Activated T-helper 1 cell treated with anti-CD3 and anti-CD28 coated beads, Interleukin-12 subunit alpha, Interleukin-12 subunit beta, Interleukin-2, Interleukin-4 antibody, amounts not matched to agents 30 ng/mL and 10 ng/mL and 1 ng/mL, durations not matched to agents 14 hours and 24 hours and 36 hours (primary cell): ENCODE data around the gene PHACTR1. TPM values are rescaled to one million over a fixed set of nuclear protein-coding genes. Genes with fewer than 3 reads are reported as not detected.

ENCODE experiments used
- DNase-seq: peaks from one replicate; pipeline ENCODE4 v3.0.0; 2021; ENCODE audit warnings: low spot score
- H3K27ac Mint-ChIP-seq: one replicate; pipeline ENCODE4 v1.8.0; 2021; ENCODE audit warnings: mild to moderate bottlenecking, mixed read lengths
- H3K27me3 Mint-ChIP-seq: one replicate; pipeline ENCODE4 v1.8.0; 2022; ENCODE audit warnings: mild to moderate bottlenecking, moderate library complexity, mixed read lengths; ENCODE audit not compliant: insufficient read depth
- H3K36me3 Mint-ChIP-seq: one replicate; pipeline ENCODE4 v1.8.0; 2021; ENCODE audit warnings: low read depth, mixed read lengths
- H3K4me1 Mint-ChIP-seq: one replicate; pipeline ENCODE4 v1.8.0; 2021; ENCODE audit warnings: low read depth, mixed read lengths
- H3K4me3 Mint-ChIP-seq: one replicate; pipeline ENCODE4 v1.8.0; 2021; ENCODE audit warnings: mild to moderate bottlenecking, moderate library complexity, mixed read lengths
- H3K9me3 Mint-ChIP-seq: one replicate; pipeline ENCODE4 v1.8.0; 2021; ENCODE audit warnings: mixed read lengths
- intact Hi-C: fragments of 100-400 bp; cut with micrococcal nuclease; formaldehyde crosslinking; loops from one replicate; pipeline ENCODE4 v1.15.1; 2024
- total RNA-seq: library from RNA; stranded (reverse); gene quantifications from 2 replicates; pipeline ENCODE4 v1.2.3, GENCODE V29; 2022

Gene PHACTR1
- total RNA-seq, 1 donor from 2014 or later, result 0.44 TPM

DNA sequence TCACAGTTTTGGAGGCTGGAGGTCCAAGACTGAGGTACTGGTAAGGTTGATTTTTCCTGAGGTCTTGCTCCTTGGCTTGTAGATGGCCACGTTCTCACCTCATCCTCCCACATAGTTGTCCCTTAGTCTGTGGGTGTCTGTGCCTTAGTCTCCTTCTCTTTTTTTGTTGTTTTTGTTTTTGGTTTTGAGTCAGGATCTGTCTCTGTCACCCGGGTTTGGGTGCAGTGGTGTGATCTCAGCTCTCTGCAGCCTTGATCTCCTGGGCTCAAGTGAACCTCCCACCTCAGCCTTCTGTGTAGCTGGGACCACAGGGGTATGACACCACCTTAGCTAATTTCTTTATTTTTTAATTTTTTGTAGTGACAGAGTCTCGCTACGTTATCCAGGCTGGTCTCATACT, 245.2 kb downstream of the PHACTR1 start:
- no peak overlapping the region for H3K4me3 Mint-ChIP-seq
- DNase-seq, result no peak
- peaks cover 27% of the 10 kb centered on the region for H3K27me3 Mint-ChIP-seq

GRCh38 chr6:12962529-12962928, 246.0 kb downstream of the PHACTR1 start:
- Mint-ChIP-seq H3K27ac (peak overlapping the region; percentile 59), H3K27me3 (peaks cover 33% of the 10 kb centered on the region), H3K4me3 (no peak overlapping the region), H3K4me1 (peaks cover 45% of the 10 kb centered on the region), H3K36me3 (peaks cover 1% of the 10 kb centered on the region), H3K9me3 (no peaks in the 10 kb centered on the region)
- DNase-seq, result no peak
- intact Hi-C loops, result no loop called here

More for the DNA sequence above, 245.2 kb downstream of the PHACTR1 start:
- peaks cover 1% of the 10 kb centered on the region for H3K36me3 Mint-ChIP-seq
- intact Hi-C loops, result no loop called here
- H3K4me1 Mint-ChIP-seq, result peaks cover 50% of the 10 kb centered on the region
- peak overlapping the region; percentile 61 for H3K27ac Mint-ChIP-seq
- no peaks in the 10 kb centered on the region for H3K9me3 Mint-ChIP-seq

DNA sequence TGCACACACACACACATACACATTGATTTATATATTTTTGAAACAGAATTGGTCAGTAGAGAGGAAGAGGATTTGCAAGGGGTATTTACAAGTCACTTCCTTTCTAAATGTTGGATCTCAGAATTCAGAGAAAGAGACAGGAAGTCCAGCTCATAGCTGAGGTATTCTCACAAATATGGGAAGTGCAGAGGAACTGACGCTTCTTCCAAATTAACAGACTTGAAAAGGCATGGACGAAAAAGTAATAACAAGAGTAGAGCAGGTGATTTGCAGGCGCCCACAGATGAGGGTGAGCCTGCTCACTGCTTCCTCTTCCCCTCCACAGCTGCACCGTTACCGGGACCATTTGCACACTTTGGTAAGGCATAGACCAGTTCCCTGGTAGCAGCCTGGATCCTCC, 246.4 kb downstream of the PHACTR1 start:
- no peak overlapping the region for H3K4me3 Mint-ChIP-seq
- H3K27me3 Mint-ChIP-seq, result peaks cover 34% of the 10 kb centered on the region
- peak overlapping the region; percentile 59 for H3K27ac Mint-ChIP-seq
- DNase-seq, result no peak
- intact Hi-C loops, result no loop called here
- no peaks in the 10 kb centered on the region for H3K9me3 Mint-ChIP-seq
- H3K4me1 Mint-ChIP-seq, result peaks cover 40% of the 10 kb centered on the region
- peaks cover 1% of the 10 kb centered on the region for H3K36me3 Mint-ChIP-seq

- no peak for DNase-seq
- H3K27me3 Mint-ChIP-seq, result peaks cover 33% of the 10 kb centered on the region
- no peak overlapping the region for H3K4me3 Mint-ChIP-seq
- intact Hi-C loops, result no loop called here
- peaks cover 1% of the 10 kb centered on the region for H3K36me3 Mint-ChIP-seq
- no peak overlapping the region for H3K27ac Mint-ChIP-seq
- peaks cover 35% of the 10 kb centered on the region for H3K4me1 Mint-ChIP-seq
- H3K9me3 Mint-ChIP-seq, result no peaks in the 10 kb centered on the region
These were observed 247.0 kb downstream of the PHACTR1 start for GRCh38 chr6:12963567-12963966.

DNA sequence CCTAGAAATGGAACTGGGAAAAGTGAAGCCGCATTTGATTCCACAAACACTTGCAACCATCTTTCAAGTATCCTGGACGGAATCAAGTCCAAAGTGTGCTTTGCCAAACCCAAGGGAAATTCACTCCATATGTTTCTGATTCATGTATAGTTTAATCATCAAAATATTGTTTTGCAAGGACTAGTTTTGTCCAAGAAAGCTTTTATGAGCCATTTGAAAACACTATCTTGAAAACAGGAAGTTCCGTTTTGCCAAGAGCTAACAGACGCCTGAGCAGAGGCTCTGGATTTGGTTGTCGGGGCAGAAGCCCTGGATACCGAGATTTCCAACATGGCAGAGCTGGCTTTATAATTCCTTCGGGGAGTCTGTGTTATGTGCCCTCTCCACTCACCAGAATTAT, 251.1 kb downstream of the PHACTR1 start:
- Mint-ChIP-seq H3K9me3 (no peaks in the 10 kb centered on the region), H3K4me1 (peaks cover 12% of the 10 kb centered on the region), H3K27ac (no peak overlapping the region), H3K27me3 (peaks cover 38% of the 10 kb centered on the region), H3K36me3 (no peaks in the 10 kb centered on the region), H3K4me3 (no peak overlapping the region)
- DNase-seq, result no peak
- intact Hi-C loops, result no loop called here

- Mint-ChIP-seq H3K27ac (no peak overlapping the region), H3K9me3 (no peaks in the 10 kb centered on the region), H3K4me3 (no peak overlapping the region), H3K4me1 (peaks cover 6% of the 10 kb centered on the region), H3K27me3 (peaks cover 38% of the 10 kb centered on the region), H3K36me3 (no peaks in the 10 kb centered on the region)
- no peak for DNase-seq
- intact Hi-C loops, result no loop called here
These were observed 251.7 kb downstream of the PHACTR1 start for GRCh38 chr6:12968290-12968689.

GRCh38 chr6:12968839-12969558, 252.4 kb downstream of the PHACTR1 start:
- H3K27ac Mint-ChIP-seq, result no peak overlapping the region
- no peaks in the 10 kb centered on the region for H3K9me3 Mint-ChIP-seq
- no peaks in the 10 kb centered on the region for H3K36me3 Mint-ChIP-seq
- H3K4me3 Mint-ChIP-seq, result no peak overlapping the region
- H3K27me3 Mint-ChIP-seq, result peaks cover 38% of the 10 kb centered on the region
- intact Hi-C loops, result no loop called here
- DNase-seq, result no peak
- H3K4me1 Mint-ChIP-seq, result no peaks in the 10 kb centered on the region

DNA sequence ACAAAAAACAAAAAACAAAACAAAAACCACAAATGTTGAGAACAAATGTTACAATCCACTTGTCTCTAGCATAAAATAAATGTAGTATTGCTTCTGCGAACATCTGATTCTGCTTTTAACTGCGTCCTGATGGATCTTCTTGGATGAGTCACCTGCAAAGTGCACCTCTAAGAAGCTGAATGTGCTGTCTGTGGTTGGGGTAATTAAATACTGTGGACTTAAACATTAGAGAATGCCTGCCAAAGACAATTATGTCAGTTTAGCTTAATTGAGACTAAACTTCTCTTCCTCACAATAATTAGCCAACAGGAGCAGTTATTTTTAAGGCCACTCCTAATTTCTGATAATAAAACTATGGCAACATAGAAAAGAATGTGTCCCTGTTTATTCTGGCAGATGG, 253.4 kb downstream of the PHACTR1 start:
- Mint-ChIP-seq H3K4me3 (no peak overlapping the region), H3K27me3 (peaks cover 40% of the 10 kb centered on the region), H3K9me3 (no peaks in the 10 kb centered on the region), H3K27ac (no peak overlapping the region), H3K4me1 (no peaks in the 10 kb centered on the region), H3K36me3 (no peaks in the 10 kb centered on the region)
- no peak for DNase-seq
- intact Hi-C loops, result no loop called here

GRCh38 chr6:12973386-12973785, 256.8 kb downstream of the PHACTR1 start:
- peaks cover 18% of the 10 kb centered on the region for H3K27me3 Mint-ChIP-seq
- H3K9me3 Mint-ChIP-seq, result no peaks in the 10 kb centered on the region
- H3K27ac Mint-ChIP-seq, result no peak overlapping the region
- DNase-seq, result no peak
- no peak overlapping the region for H3K4me3 Mint-ChIP-seq
- H3K36me3 Mint-ChIP-seq, result no peaks in the 10 kb centered on the region
- intact Hi-C loops, result no loop called here
- H3K4me1 Mint-ChIP-seq, result no peaks in the 10 kb centered on the region

DNA sequence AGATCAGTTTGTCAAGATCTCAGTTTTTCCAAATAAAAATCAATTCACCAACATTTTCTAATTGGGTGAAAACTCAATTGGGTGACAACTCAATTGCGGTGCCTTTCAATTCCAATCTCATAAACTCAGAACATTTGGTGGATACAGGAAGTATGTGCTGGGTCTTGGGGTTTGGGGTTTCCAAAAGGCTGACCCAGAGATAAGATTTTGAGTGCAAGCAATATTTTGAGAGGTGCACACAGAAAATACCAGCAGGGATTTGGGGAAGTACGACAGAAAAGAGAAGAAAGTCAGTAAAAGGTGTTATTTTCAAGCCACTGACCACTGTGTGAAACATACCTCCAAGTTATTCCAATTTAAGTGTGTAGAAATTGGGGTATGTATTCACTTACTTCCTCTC, 258.0 kb downstream of the PHACTR1 start:
- intact Hi-C loops, result no loop called here
- H3K4me3 Mint-ChIP-seq, result no peak overlapping the region
- H3K4me1 Mint-ChIP-seq, result no peaks in the 10 kb centered on the region
- H3K27me3 Mint-ChIP-seq, result peaks cover 13% of the 10 kb centered on the region
- H3K36me3 Mint-ChIP-seq, result no peaks in the 10 kb centered on the region
- no peaks in the 10 kb centered on the region for H3K9me3 Mint-ChIP-seq
- DNase-seq, result no peak
- no peak overlapping the region for H3K27ac Mint-ChIP-seq

DNA sequence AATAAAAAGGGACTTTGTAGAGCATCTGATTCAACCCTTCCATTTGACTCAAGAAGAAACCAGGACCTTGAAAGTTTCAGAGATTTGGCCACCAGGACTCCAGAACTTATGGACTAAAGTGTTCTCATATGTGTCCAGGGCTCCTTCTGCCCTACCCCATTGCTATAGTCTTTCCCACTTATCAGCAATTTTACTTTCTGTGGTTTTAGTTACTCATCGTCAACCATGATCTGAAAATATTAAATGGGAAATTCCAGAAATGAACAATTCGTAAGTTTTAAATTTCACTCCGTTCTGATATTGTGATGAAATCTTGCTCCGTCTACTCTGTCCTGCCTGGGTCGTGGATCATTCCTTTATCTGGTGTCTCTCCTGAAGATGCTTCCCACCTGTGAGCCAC, 259.8 kb downstream of the PHACTR1 start:
- peaks cover 10% of the 10 kb centered on the region for H3K27me3 Mint-ChIP-seq
- H3K36me3 Mint-ChIP-seq, result no peaks in the 10 kb centered on the region
- H3K9me3 Mint-ChIP-seq, result no peaks in the 10 kb centered on the region
- no peaks in the 10 kb centered on the region for H3K4me1 Mint-ChIP-seq
- intact Hi-C loops, result no loop called here
- no peak for DNase-seq
- H3K27ac Mint-ChIP-seq, result no peak overlapping the region
- H3K4me3 Mint-ChIP-seq, result no peak overlapping the region

- no peak for DNase-seq
These were observed 260.6 kb downstream of the PHACTR1 start for GRCh38 chr6:12977206-12977605.

DNA sequence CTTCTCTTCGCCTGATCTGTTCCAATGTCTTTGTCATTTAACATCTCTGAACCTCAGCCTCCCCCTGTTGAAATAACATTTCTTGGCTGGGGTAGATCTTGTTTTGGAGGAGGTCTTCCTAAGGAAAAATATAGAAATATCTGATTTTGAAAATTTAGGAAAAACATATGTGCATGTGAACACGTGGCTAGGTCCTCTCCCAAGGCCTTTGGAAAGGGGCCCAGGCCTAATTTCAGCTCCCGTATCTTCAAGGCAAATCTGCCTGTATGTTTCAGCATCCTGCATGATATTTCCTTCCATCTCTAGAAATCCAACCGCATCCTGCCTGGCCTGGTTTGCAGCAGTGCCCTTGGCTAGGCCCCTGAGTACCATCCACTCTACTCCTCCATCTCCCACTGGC, 261.2 kb downstream of the PHACTR1 start:
- H3K27ac Mint-ChIP-seq, result no peak overlapping the region
- H3K4me3 Mint-ChIP-seq, result no peak overlapping the region
- H3K9me3 Mint-ChIP-seq, result no peaks in the 10 kb centered on the region

More at GRCh38 chr6:12977206-12977605, 260.6 kb downstream of the PHACTR1 start:
- Mint-ChIP-seq H3K4me3 (no peak overlapping the region), H3K36me3 (no peaks in the 10 kb centered on the region), H3K9me3 (no peaks in the 10 kb centered on the region), H3K27ac (no peak overlapping the region), H3K27me3 (peaks cover 9% of the 10 kb centered on the region), H3K4me1 (no peaks in the 10 kb centered on the region)
- intact Hi-C loops, result no loop called here

GRCh38 chr6:12980741-12981140, 264.2 kb downstream of the PHACTR1 start:
- DNase-seq, result no peak
- intact Hi-C loops, result no loop called here
- peaks cover 2% of the 10 kb centered on the region for H3K27me3 Mint-ChIP-seq
- H3K4me1 Mint-ChIP-seq, result no peaks in the 10 kb centered on the region
- no peak overlapping the region for H3K27ac Mint-ChIP-seq
- H3K9me3 Mint-ChIP-seq, result peaks cover 9% of the 10 kb centered on the region
- H3K36me3 Mint-ChIP-seq, result no peaks in the 10 kb centered on the region
- H3K4me3 Mint-ChIP-seq, result no peak overlapping the region

More for the DNA sequence above, 261.2 kb downstream of the PHACTR1 start:
- Mint-ChIP-seq H3K27me3 (peaks cover 5% of the 10 kb centered on the region), H3K36me3 (no peaks in the 10 kb centered on the region), H3K4me1 (no peaks in the 10 kb centered on the region)
- DNase-seq, result no peak
- intact Hi-C loops, result no loop called here
